OCI-LY3 (cell line): Measurements from ENCODE around the gene ARAP1.

Source experiments
- CTCF ChIP-seq: fragments of 200-600, 300-600 bp; sonication (generic); IDR thresholded peaks from 2 replicates; pipeline ENCODE4 v1.5.1; 2014; ENCODE audit warnings: antibody characterized with exemption, low read length, low read depth
- EZH2phosphoT487 ChIP-seq: fragments of 200-600 bp; shearing (Covaris generic); IDR thresholded peaks from 2 replicates; pipeline ENCODE4 v1.6.1; 2018; ENCODE audit warnings: antibody characterized with exemption, mixed run types, low read depth

GRCh38 chr11:72730737-72731136, 21.5 kb downstream of the ARAP1 start:
- TF ChIP-seq CTCF: no peak
- TF ChIP-seq EZH2phosphoT487: no peak
